Measurements from ENCODE around the gene DPP8.
"Not testable (repeated sequence)": the region's sequence is repeated elsewhere in the genome, so short reads cannot be mapped to it uniquely, and the experiment has no call there.

Gene DPP8

GRCh38 chr15:65405791-65406423, 111.6 kb downstream of the DPP8 start:
- ATAC-seq (no peak), DNase-seq (no peak)

GRCh38 chr15:65404186-65404872, 113.2 kb downstream of the DPP8 start:
- ATAC-seq, result no peak
- DNase-seq, result no peak

- no peak for DNase-seq
- ATAC-seq, result no peak
These were observed 114.5 kb downstream of the DPP8 start for GRCh38 chr15:65402961-65403360.

GRCh38 chr15:65401611-65402240, 115.8 kb downstream of the DPP8 start:
- ATAC-seq, result no peak
- DNase-seq, result no peak

- DNase-seq, result peak; percentile 69
These were observed 116.5 kb downstream of the DPP8 start for GRCh38 chr15:65400760-65401610.

GRCh38 chr15:65399997-65400396, 117.5 kb downstream of the DPP8 start:
- ATAC-seq (no peak), DNase-seq (no peak)

More at GRCh38 chr15:65400760-65401610, 116.5 kb downstream of the DPP8 start:
- ATAC-seq, result peak; percentile 68

GRCh38 chr15:65399001-65399706, 118.3 kb downstream of the DPP8 start:
- DNase-seq, result no peak
- ATAC-seq, result no peak

GRCh38 chr15:65398486-65398885, 119.0 kb downstream of the DPP8 start:
- DNase-seq, ATAC-seq: not testable (repeated sequence)

- DNase-seq, result no peak
- ATAC-seq, result no peak
These were observed 120.5 kb downstream of the DPP8 start for GRCh38 chr15:65396965-65397317.

- DNase-seq, result no peak
- ATAC-seq, result no peak
These were observed 121.1 kb downstream of the DPP8 start for GRCh38 chr15:65396283-65396964.

- DNase-seq (no peak), ATAC-seq (no peak)
These were observed 121.8 kb downstream of the DPP8 start for GRCh38 chr15:65395567-65396202.

- ATAC-seq (no peak), DNase-seq (no peak)
These were observed 122.6 kb downstream of the DPP8 start for GRCh38 chr15:65394936-65395335.

GRCh38 chr15:65394280-65394789, 123.2 kb downstream of the DPP8 start:
- ATAC-seq, result no peak
- DNase-seq, result no peak

- DNase-seq (no peak), ATAC-seq (no peak)
These were observed 123.9 kb downstream of the DPP8 start for GRCh38 chr15:65393557-65393956.

- no peak for DNase-seq
- ATAC-seq, result no peak
These were observed 124.4 kb downstream of the DPP8 start for GRCh38 chr15:65393091-65393490.

Data from stimulated activated naive CD8-positive, alpha-beta T cell treated with anti-CD3 and anti-CD28 coated beads, Interleukin-15, Interleukin-2, amounts not matched to agents 100 U/mL and 50 U/mL, for 24 hours (primary cell).